ENCODE data around the gene NPPC.
A peak's percentile ranks its signal among the peaks of the same experiment; 100 is the strongest.
"Not testable (repeated sequence)": the region's sequence is repeated elsewhere in the genome, so short reads cannot be mapped to it uniquely, and the experiment has no call there.

NPPC gene

GRCh38 chr2:231904161-231904611, 22.0 kb downstream of the NPPC start:
- Mint-ChIP-seq H3K4me1 (peaks cover 5% of the 10 kb centered on the region), H3K27me3 (peaks cover 35% of the 10 kb centered on the region), H3K9me3 (no peaks in the 10 kb centered on the region), H3K4me3 (no peak overlapping the region), H3K27ac (no peak overlapping the region), H3K36me3 (no peaks in the 10 kb centered on the region)
- CTCF ChIA-PET, result no interaction called here
- no peak for DNase-seq

- no peak for DNase-seq
- peaks cover 39% of the 10 kb centered on the region for H3K27me3 Mint-ChIP-seq
- no peak overlapping the region for H3K27ac Mint-ChIP-seq
- CTCF ChIA-PET, result interaction anchor here (0.6 to 2.7 kb wide), 6 partner anchors 8 to 423 kb away, joined by 3 to 10 read pairs (median 4); no protein-coding TSS in a partner anchor
- no peaks in the 10 kb centered on the region for H3K36me3 Mint-ChIP-seq
- H3K9me3 Mint-ChIP-seq, result no peaks in the 10 kb centered on the region
- no peak overlapping the region for H3K4me3 Mint-ChIP-seq
- no peaks in the 10 kb centered on the region for H3K4me1 Mint-ChIP-seq
These were observed 23.6 kb downstream of the NPPC start for GRCh38 chr2:231902598-231902997.

DNA sequence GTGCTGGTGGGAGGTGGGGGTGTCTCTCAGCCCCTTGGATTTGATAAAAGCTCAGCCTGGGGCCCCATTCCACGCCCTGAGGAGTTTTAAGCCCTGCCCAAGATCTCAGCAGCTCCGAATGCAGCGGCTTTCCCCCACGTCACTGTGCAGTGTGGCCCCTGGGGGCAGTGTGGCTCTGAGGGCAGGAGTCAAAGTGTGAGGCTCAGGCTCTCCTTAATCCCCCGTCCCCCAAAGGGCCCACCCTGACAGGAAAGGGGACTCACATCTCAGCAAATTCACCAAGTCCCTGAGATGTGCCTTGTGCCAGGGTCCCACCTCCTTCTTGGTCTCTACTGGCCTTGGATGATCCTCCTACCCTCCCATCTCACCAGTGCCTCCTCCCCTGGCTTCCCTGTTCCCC, 25.2 kb downstream of the NPPC start:
- CTCF ChIA-PET, result interaction anchor here (0.9 to 2.7 kb wide), 16 partner anchors 9 to 550 kb away, joined by 3 to 12 read pairs (median 4); no protein-coding TSS in a partner anchor
- Mint-ChIP-seq H3K27me3 (peaks cover 38% of the 10 kb centered on the region), H3K36me3 (no peaks in the 10 kb centered on the region), H3K9me3 (no peaks in the 10 kb centered on the region), H3K27ac (no peak overlapping the region), H3K4me1 (no peaks in the 10 kb centered on the region), H3K4me3 (no peak overlapping the region)
- no peak for DNase-seq

- H3K4me1 Mint-ChIP-seq, result no peaks in the 10 kb centered on the region
- no peaks in the 10 kb centered on the region for H3K9me3 Mint-ChIP-seq
- H3K4me3 Mint-ChIP-seq, result no peak overlapping the region
- peak; percentile 71 for DNase-seq
- no peak overlapping the region for H3K27ac Mint-ChIP-seq
- peaks cover 33% of the 10 kb centered on the region for H3K27me3 Mint-ChIP-seq
- H3K36me3 Mint-ChIP-seq, result no peaks in the 10 kb centered on the region
- CTCF ChIA-PET, result interaction anchor here (0.9 to 2.7 kb wide), 13 partner anchors 9 to 551 kb away, joined by 3 to 12 read pairs (median 4); no protein-coding TSS in a partner anchor
These were observed 25.7 kb downstream of the NPPC start for GRCh38 chr2:231900486-231900942.

DNA sequence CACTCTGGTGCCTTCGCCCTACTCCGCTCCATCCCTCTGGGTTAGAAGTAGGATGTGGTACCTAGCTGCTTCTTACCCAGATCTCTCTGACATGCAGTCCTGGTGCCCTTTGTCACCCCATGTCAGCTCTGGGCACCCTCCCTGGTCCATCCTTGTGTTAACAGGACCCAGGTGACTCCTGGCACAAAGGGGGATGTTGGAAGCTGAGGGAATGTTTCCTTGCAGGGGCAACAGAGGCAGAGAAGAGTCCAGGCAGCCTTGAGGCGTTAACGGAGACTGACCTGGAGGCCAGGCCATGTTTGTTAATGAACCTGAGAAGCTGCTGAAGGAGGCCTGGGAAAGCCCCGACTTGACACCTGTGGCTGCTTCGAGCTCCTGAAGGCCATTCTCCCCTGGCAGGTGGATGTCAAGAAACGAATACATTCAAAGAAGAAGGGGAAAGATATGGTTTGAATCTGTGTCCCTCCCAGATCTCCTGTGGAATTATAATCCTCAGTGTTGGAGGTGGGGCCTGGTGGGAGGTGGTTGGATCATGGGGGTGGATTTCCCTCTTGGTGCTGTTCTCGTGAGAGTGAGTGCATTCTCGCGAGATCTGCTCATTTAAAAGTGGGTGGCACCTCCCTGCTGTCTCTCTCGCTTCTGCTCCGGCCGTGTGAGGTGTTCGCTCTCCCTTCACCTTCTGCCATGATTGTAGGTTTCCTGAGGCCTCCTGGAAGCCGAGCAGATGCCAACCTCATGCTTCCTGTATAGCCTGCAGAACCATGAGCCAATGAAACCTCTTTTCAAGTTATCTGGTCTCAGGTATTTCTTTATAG, 31.4 kb downstream of the NPPC start:
- no peak overlapping the region for H3K27ac Mint-ChIP-seq
- no peak overlapping the region for H3K4me3 Mint-ChIP-seq
- no peaks in the 10 kb centered on the region for H3K36me3 Mint-ChIP-seq
- H3K27me3 Mint-ChIP-seq, result peaks cover 29% of the 10 kb centered on the region
- no peak for DNase-seq
- no peaks in the 10 kb centered on the region for H3K9me3 Mint-ChIP-seq
- no peaks in the 10 kb centered on the region for H3K4me1 Mint-ChIP-seq
- CTCF ChIA-PET, result no interaction called here

GRCh38 chr2:231891514-231891905, 34.7 kb downstream of the NPPC start:
- no peaks in the 10 kb centered on the region for H3K9me3 Mint-ChIP-seq
- CTCF ChIA-PET, result interaction anchor here (1.0 kb wide), 1 partner anchor 9 kb away, joined by 3 read pairs; no protein-coding TSS in a partner anchor
- H3K4me1 Mint-ChIP-seq, result no peaks in the 10 kb centered on the region

DNA sequence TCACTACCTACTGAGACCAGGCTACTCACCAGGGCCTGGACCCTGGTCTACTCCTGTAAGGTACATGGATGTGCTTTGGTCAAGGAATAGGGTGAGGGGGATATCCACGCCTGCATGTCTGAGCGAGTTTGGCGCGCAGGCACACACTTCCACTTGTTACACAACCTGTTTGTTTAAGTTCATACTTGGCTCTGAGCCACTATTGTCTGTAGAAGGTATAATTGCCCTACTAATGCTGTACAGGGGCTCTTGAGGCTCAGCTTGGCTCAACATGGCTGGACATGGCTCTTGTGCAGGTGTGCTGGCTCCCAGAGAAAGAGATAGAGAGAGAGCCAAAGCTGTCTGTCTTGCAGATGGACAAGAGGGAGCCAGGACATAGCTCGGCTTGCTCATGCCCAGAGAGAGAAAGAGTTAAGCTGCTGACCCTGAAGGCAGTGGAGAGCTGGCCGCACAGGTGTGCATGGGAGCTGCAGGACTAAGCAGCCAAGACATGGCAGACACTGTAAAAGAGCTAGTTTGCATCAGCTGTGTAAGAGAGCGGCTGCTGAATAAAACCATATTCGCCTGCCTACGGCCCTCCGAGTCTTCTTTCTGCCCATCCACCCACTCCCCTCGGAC, 35.2 kb downstream of the NPPC start:
- no peak for DNase-seq
- Mint-ChIP-seq H3K27ac (no peak overlapping the region), H3K4me3 (no peak overlapping the region), H3K4me1 (no peaks in the 10 kb centered on the region), H3K36me3 (no peaks in the 10 kb centered on the region), H3K27me3 (peaks cover 24% of the 10 kb centered on the region), H3K9me3 (no peaks in the 10 kb centered on the region)
- CTCF ChIA-PET, result interaction anchor here (1.0 kb wide), 1 partner anchor 10 kb away, joined by 3 read pairs; no protein-coding TSS in a partner anchor

More at GRCh38 chr2:231891514-231891905, 34.7 kb downstream of the NPPC start:
- Mint-ChIP-seq H3K4me3 (no peak overlapping the region), H3K27me3 (peaks cover 24% of the 10 kb centered on the region), H3K27ac (no peak overlapping the region), H3K36me3 (no peaks in the 10 kb centered on the region)
- DNase-seq, result no peak

- CTCF ChIA-PET, result no interaction called here
- Mint-ChIP-seq H3K4me1 (no peaks in the 10 kb centered on the region), H3K4me3 (no peak overlapping the region), H3K27ac (no peak overlapping the region), H3K36me3 (no peaks in the 10 kb centered on the region), H3K27me3 (peaks cover 38% of the 10 kb centered on the region), H3K9me3 (no peaks in the 10 kb centered on the region)
- no peak for DNase-seq
These were observed 38.4 kb downstream of the NPPC start for GRCh38 chr2:231887756-231888155.

DNA sequence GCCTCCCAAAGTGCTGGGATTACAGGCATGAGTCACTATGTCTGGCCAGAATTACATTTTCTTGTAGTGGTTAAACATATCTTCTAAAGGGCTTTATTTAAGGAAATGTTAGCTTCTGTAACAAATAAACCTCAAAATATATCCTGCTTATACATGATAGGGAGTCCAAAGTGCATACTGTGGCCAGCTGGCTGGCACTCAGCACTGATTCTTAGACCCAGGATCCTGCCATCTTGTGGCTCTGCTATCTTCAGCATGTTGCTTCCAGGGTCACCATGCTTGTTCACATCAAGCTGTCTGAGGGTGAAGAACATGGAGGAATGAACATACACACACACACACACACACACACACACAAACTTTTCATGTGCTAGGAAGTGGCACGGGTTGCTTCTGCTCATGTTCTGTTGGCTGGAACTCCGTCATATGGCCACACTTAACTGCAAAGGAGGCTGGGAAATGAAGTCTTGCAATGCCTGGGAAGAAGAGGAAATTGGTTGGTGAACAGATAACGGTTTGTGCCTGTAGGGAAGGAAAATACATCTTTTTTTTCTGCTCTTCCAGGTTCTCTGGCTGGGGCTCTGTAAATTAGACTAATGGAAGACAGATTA, 40.0 kb downstream of the NPPC start:
- Mint-ChIP-seq H3K4me3 (no peak overlapping the region), H3K9me3 (no peaks in the 10 kb centered on the region), H3K36me3 (no peaks in the 10 kb centered on the region), H3K27me3 (peaks cover 47% of the 10 kb centered on the region), H3K27ac (no peak overlapping the region), H3K4me1 (no peaks in the 10 kb centered on the region)
- DNase-seq, result no peak
- CTCF ChIA-PET, result interaction anchor here (1.0 kb wide), 1 partner anchor 10 kb away, joined by 3 read pairs; no protein-coding TSS in a partner anchor

DNA sequence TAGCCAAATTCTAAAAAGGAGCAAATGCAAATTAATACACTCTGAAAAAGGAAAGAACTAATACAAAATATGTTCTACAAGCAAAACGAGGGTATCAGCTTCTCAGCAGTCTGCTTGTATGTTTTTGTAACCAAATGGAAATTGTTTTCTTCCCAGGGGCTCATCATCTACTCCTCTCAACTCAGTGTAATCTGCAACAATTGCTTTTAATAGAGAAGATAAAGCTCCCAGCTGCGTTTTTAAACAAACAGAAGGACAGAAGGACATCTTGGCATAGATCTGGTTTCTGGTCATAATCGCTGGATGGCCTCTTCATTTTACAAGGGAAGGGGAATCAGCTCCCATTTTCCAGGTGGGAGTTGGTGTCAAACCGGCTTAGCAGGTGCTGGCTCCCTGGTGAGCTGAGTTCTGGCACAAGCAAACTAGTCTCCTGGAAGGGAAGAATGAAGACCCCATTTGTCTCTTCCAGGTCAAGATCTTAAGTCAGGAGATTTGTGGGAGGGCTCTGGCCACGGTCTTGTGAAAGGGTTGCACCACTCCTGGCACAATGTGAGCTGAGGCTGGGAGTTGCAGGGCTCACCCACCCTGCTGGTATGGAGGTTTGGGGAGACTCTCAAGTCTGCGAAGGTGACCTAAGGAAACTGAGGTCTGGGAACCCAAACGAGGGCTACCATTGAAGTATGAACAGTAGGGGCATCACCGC, 41.6 kb downstream of the NPPC start:
- Mint-ChIP-seq H3K9me3 (no peaks in the 10 kb centered on the region), H3K27me3 (peaks cover 41% of the 10 kb centered on the region), H3K36me3 (no peaks in the 10 kb centered on the region), H3K27ac (no peak overlapping the region), H3K4me3 (no peak overlapping the region), H3K4me1 (no peaks in the 10 kb centered on the region)
- DNase-seq, result no peak
- CTCF ChIA-PET, result interaction anchor here (0.7 to 1.3 kb wide), 2 partner anchors 16 to 24 kb away, joined by 3 to 4 read pairs; no protein-coding TSS in a partner anchor

GRCh38 chr2:231883468-231883881, 42.7 kb downstream of the NPPC start:
- no peaks in the 10 kb centered on the region for H3K4me1 Mint-ChIP-seq
- H3K36me3 Mint-ChIP-seq, result no peaks in the 10 kb centered on the region
- no peaks in the 10 kb centered on the region for H3K9me3 Mint-ChIP-seq
- no peak overlapping the region for H3K4me3 Mint-ChIP-seq
- H3K27me3 Mint-ChIP-seq, result peaks cover 41% of the 10 kb centered on the region
- DNase-seq, result no peak
- no peak overlapping the region for H3K27ac Mint-ChIP-seq
- CTCF ChIA-PET, result interaction anchor here (0.6 kb wide), 1 partner anchor 1050 kb away, joined by 3 read pairs; no protein-coding TSS in a partner anchor

DNA sequence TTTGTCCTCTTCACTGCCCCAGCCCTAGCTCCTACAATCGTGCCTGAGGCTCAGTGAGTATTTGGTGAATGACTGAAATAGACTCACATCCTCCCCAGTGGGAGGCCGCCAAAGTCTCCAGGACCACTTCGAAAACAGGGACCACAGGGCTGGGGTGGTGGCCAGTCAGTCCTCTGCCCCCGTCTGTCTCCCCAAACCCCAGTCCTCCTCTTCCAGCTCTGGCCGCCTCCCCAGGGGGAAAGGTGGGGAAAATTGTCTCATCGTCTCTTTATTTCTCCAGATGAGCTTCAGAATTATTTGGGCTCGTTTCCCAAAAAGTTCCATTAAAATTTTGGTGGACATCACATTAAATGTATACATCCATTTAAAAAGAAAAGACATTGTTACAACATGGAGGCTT, 43.5 kb downstream of the NPPC start:
- Mint-ChIP-seq H3K36me3 (no peaks in the 10 kb centered on the region), H3K9me3 (no peaks in the 10 kb centered on the region), H3K27me3 (peaks cover 37% of the 10 kb centered on the region), H3K4me1 (no peaks in the 10 kb centered on the region), H3K27ac (no peak overlapping the region), H3K4me3 (no peak overlapping the region)
- CTCF ChIA-PET, result interaction anchor here (0.6 kb wide), 1 partner anchor 1049 kb away, joined by 3 read pairs; no protein-coding TSS in a partner anchor
- no peak for DNase-seq

- H3K36me3 Mint-ChIP-seq, H3K4me3 Mint-ChIP-seq, CTCF ChIA-PET, H3K9me3 Mint-ChIP-seq, DNase-seq, H3K4me1 Mint-ChIP-seq, H3K27ac Mint-ChIP-seq: not testable (repeated sequence)
- H3K27me3 Mint-ChIP-seq, result peaks cover 39% of the 10 kb centered on the region
These were observed 45.8 kb downstream of the NPPC start for GRCh38 chr2:231880371-231880770.
